H1 (cell line): Measurements from ENCODE around the gene FTSJ3. TPM values are rescaled to one million over a fixed set of nuclear protein-coding genes. Genes with fewer than 3 reads are reported as not detected.

Experiments
- CTCF ChIA-PET: fragments of 300-600 bp; sonication (Branson Sonifier 250); formaldehyde crosslinking; loops from one replicate; lab custom pipeline; 2021; ENCODE audit not compliant: partially characterized antibody; lab: Charles Lee
- POLR2A ChIA-PET: fragments of 300-600 bp; sonication (Branson Sonifier 250); formaldehyde crosslinking; loops from one replicate; lab custom pipeline; 2021; ENCODE audit warnings: inconsistent platforms; ENCODE audit not compliant: partially characterized antibody; lab: Charles Lee
- DNase-seq, 2 experiments: peaks; one replicate each; pipeline versions ENCODE4 v3.0.0 to v3.0.0-alpha.2; 2010 to 2022; ENCODE audit warnings: low spot score in 2 of 2, low read depth in 1 of 2, mixed read lengths in 1 of 2
- FAIRE-seq: peaks from 2 replicates; lab custom pipeline; 2011; peaks lifted over from hg19 to GRCh38; lab: Jason Lieb, UNC
- H2AFZ ChIP-seq: 2 replicates; pipeline ENCODE4 v1.8.1; 2012; ENCODE audit warnings: low read length, inconsistent platforms
- H2AK5ac ChIP-seq: 2 replicates; pipeline ENCODE4 v1.6.1; 2013; ENCODE audit warnings: low read depth, low read length
- H2BK120ac ChIP-seq: replicated peaks from 2 replicates; pipeline ENCODE3; 2013; ENCODE audit warnings: low read depth, low read length, inconsistent platforms
- H2BK12ac ChIP-seq: 2 replicates; pipeline ENCODE4 v1.6.1; 2013; ENCODE audit warnings: low read depth, low read length
- H2BK15ac ChIP-seq: 2 replicates; pipeline ENCODE4 v1.6.1; 2013; ENCODE audit warnings: low read length
- H2BK20ac ChIP-seq: 2 replicates; pipeline ENCODE4 v1.6.1; 2013; ENCODE audit warnings: low read length
- H2BK5ac ChIP-seq: 2 replicates; pipeline ENCODE4 v1.6.1; 2013; ENCODE audit warnings: low read depth, low read length
- H3K14ac ChIP-seq: 2 replicates; pipeline ENCODE4 v1.6.1; 2013; ENCODE audit warnings: inconsistent platforms; ENCODE audit not compliant: insufficient read length
- H3K18ac ChIP-seq: 2 replicates; pipeline ENCODE4 v1.6.1; 2013; ENCODE audit warnings: low read length; ENCODE audit errors: extremely low read depth
- H3K23ac ChIP-seq: 2 replicates; pipeline ENCODE4 v1.6.1; 2013; ENCODE audit warnings: inconsistent platforms; ENCODE audit not compliant: insufficient read length
- H3K23me2 ChIP-seq: 2 replicates; pipeline ENCODE4 v1.6.1; 2013; ENCODE audit warnings: low read depth, low read length
- H3K27ac ChIP-seq: 2 replicates; pipeline ENCODE4 v1.6.1; 2011; ENCODE audit warnings: low read depth, low read length, inconsistent platforms
- H3K27me3 ChIP-seq, 4 experiments: replicated peaks in 1 of 4; 1 replicate in 1 of 4; 2 replicates in 3 of 4; pipeline versions ENCODE4 v1.6.1 to v1.8.1; 2011 to 2013; ENCODE audit warnings: low read length in 3 of 4, mild to moderate bottlenecking in 3 of 4, inconsistent platforms in 2 of 4, mixed read lengths in 2 of 4, moderate library complexity in 1 of 4; ENCODE audit not compliant: control insufficient read depth in 3 of 4, insufficient read depth in 3 of 4; ENCODE audit errors: extremely low read depth in 1 of 4
- H3K36me3 ChIP-seq, 4 experiments: 2 replicates each; pipeline versions ENCODE4 v1.6.1 to v1.8.1; 2011 to 2013; ENCODE audit warnings: mild to moderate bottlenecking in 4 of 4, low read length in 3 of 4, moderate library complexity in 2 of 4, control low read depth in 1 of 4, inconsistent platforms in 1 of 4; ENCODE audit not compliant: insufficient read depth in 4 of 4, control insufficient read depth in 2 of 4
- H3K4ac ChIP-seq: replicated peaks from 2 replicates; pipeline ENCODE3; 2013; ENCODE audit warnings: low read length, low read depth, mixed read lengths, inconsistent platforms; ENCODE audit not compliant: insufficient read length
- H3K4me1 ChIP-seq, 4 experiments: replicated peaks in 1 of 4; 1 replicate in 1 of 4; 2 replicates in 3 of 4; pipeline versions ENCODE4 v1.6.1 to v1.8.1; 2011 to 2013; ENCODE audit warnings: low read length in 3 of 4, inconsistent platforms in 2 of 4, mixed read lengths in 1 of 4; ENCODE audit not compliant: insufficient read depth in 4 of 4, control insufficient read depth in 3 of 4
- H3K4me2 ChIP-seq, 2 experiments: 2 replicates each; pipeline versions ENCODE4 v1.6.1 to v1.8.1; 2011 to 2013; ENCODE audit warnings: low read depth in 2 of 2, low read length in 2 of 2, control low read depth in 1 of 2, inconsistent platforms in 1 of 2, mild to moderate bottlenecking in 1 of 2; ENCODE audit not compliant: insufficient read depth in 1 of 2
- H3K4me3 ChIP-seq, 4 experiments: fragments of 200-600, 300-600 bp in 1 of 4; sonication (generic), shearing (Covaris generic), sonication (Bioruptor Twin) in 1 of 4; 2 replicates each; pipeline versions ENCODE4 v1.5.1 to v1.8.1; 2011 to 2016; ENCODE audit warnings: low read length in 4 of 4, low read depth in 3 of 4, control low read depth in 2 of 4, inconsistent platforms in 2 of 4, mild to moderate bottlenecking in 2 of 4, mixed read lengths in 1 of 4, moderate library complexity in 1 of 4; ENCODE audit not compliant: insufficient read depth in 2 of 4; ENCODE audit errors: extremely low read depth in 1 of 4
- H3K56ac ChIP-seq: replicated peaks from 2 replicates; pipeline ENCODE3; 2013; ENCODE audit warnings: low read depth, mild to moderate bottlenecking, mixed read lengths, low read length, inconsistent platforms; ENCODE audit not compliant: insufficient read length
- H3K79me1 ChIP-seq: 2 replicates; pipeline ENCODE4 v1.6.1; 2013; ENCODE audit warnings: low read depth, low read length, control low read depth
- H3K79me2 ChIP-seq, 2 experiments: 2 replicates each; pipeline versions ENCODE4 v1.6.1 to v1.8.1; 2012 to 2013; ENCODE audit warnings: low read length in 2 of 2, mild to moderate bottlenecking in 2 of 2, inconsistent platforms in 1 of 2; ENCODE audit not compliant: insufficient read depth in 2 of 2, control insufficient read depth in 1 of 2
- H3K9ac ChIP-seq, 4 experiments: replicated peaks in 1 of 4; 1 replicate in 1 of 4; 2 replicates in 3 of 4; pipeline versions ENCODE4 v1.6.1 to v1.8.1; 2011 to 2013; ENCODE audit warnings: low read depth in 3 of 4, low read length in 3 of 4, control low read depth in 2 of 4, mild to moderate bottlenecking in 2 of 4, moderate library complexity in 2 of 4, inconsistent platforms in 1 of 4; ENCODE audit errors: extremely low read depth in 1 of 4
- H3K9me3 ChIP-seq, 2 experiments: 2 replicates each; pipeline versions ENCODE4 v1.6.1 to v1.8.1; 2012 to 2013; ENCODE audit warnings: mild to moderate bottlenecking in 2 of 2, moderate library complexity in 2 of 2, control low read depth in 1 of 2, inconsistent platforms in 1 of 2, low read depth in 1 of 2, low read length in 1 of 2, mixed read lengths in 1 of 2; ENCODE audit not compliant: insufficient read depth in 2 of 2
- H4K20me1 ChIP-seq, 2 experiments: replicated peaks in 1 of 2; 2 replicates each; pipeline versions ENCODE3 to v1.8.1; 2011 to 2013; ENCODE audit warnings: inconsistent platforms in 2 of 2, low read length in 2 of 2, mild to moderate bottlenecking in 1 of 2; ENCODE audit not compliant: insufficient read depth in 2 of 2, control insufficient read depth in 1 of 2
- H4K5ac ChIP-seq: 2 replicates; pipeline ENCODE4 v1.6.1; 2013; ENCODE audit warnings: low read length, low read depth, mixed read lengths, inconsistent platforms; ENCODE audit not compliant: insufficient read length
- H4K8ac ChIP-seq: 2 replicates; pipeline ENCODE4 v1.8.0; 2013; ENCODE audit warnings: mild to moderate bottlenecking, moderate library complexity, low read length, inconsistent platforms; ENCODE audit not compliant: insufficient read depth; ENCODE audit errors: extremely low read depth
- H4K91ac ChIP-seq: replicated peaks from 2 replicates; pipeline ENCODE3; 2013; ENCODE audit warnings: low read length, mixed read lengths, inconsistent platforms; ENCODE audit not compliant: insufficient read length
- E2F6 ChIP-seq: IDR thresholded peaks from 2 replicates; pipeline ENCODE4 v1.6.1; 2012; ENCODE audit warnings: inconsistent platforms
- EZH2 ChIP-seq: fragments of 200-600 bp; sonication (generic); IDR thresholded peaks from 2 replicates; pipeline ENCODE4 v1.7.1; 2012; ENCODE audit warnings: low read depth, mild to moderate bottlenecking, moderate library complexity, low read length, inconsistent platforms; ENCODE audit not compliant: severe bottlenecking
- KDM4A ChIP-seq: IDR thresholded peaks from one replicate; pipeline ENCODE4 v1.7.1; 2012; ENCODE audit warnings: low read depth, mild to moderate bottlenecking, moderate library complexity, low read length, inconsistent platforms; ENCODE audit not compliant: severe bottlenecking
- RNF2 ChIP-seq: fragments of 200-900, 300-1000 bp; sonication (generic); IDR thresholded peaks from 2 replicates; pipeline ENCODE4 v1.7.1; 2016; ENCODE audit warnings: borderline replicate concordance, low read depth, mild to moderate bottlenecking, antibody characterized with exemption, low read length; ENCODE audit not compliant: poor library complexity, severe bottlenecking; ENCODE audit errors: missing control alignments
- SIRT6 ChIP-seq: IDR thresholded peaks from one replicate; pipeline ENCODE4 v1.7.1; 2012; ENCODE audit warnings: low read length, inconsistent platforms
- TCF12 ChIP-seq: IDR thresholded peaks from 2 replicates; pipeline ENCODE4 v1.6.1; 2011; ENCODE audit warnings: low read depth, mild to moderate bottlenecking, low read length
- WGBS, 2 experiments: shearing (Covaris generic) in 1 of 2; methylation state at CpG; one replicate each; pipeline versions ENCODE4 v1.1.6 to v1.1.7; 2013 to 2015; ENCODE audit warnings: low lambda C conversion rate in 2 of 2, mixed read lengths in 2 of 2, inconsistent platforms in 1 of 2, low coverage in 1 of 2, missing lambda C conversion rate in 1 of 2; ENCODE audit not compliant: insufficient replicate concordance in 2 of 2, insufficient coverage in 1 of 2, insufficient read length in 1 of 2; ENCODE audit errors: extremely low coverage in 1 of 2, missing lambda C conversion rate in 1 of 2; 5-methylcytosine and 5-hydroxymethylcytosine counted together
- polyA plus RNA-seq, 7 experiments: library from polyadenylated mRNA; depleted of rRNA in 3 of 7; stranded (reverse) in 5 of 7; unstranded in 2 of 7; fragments of >200 nt in 5 of 7; fragments of 200-250 nt in 2 of 7; gene quantifications; 1 replicate in 5 of 7; 2 replicates in 1 of 7; 4 replicates in 1 of 7; pipeline versions ENCODE4 v1.2.1 to v1.2.3, GENCODE V29; 2011 to 2013; ENCODE audit warnings: missing spikeins in 2 of 7, mixed read lengths in 2 of 7
- total RNA-seq: library from RNA; stranded (reverse); fragmentation: NEBNext Ultra II Directional; extraction: Animal tissue kit (Norgen Biotek cat#: 25700); gene quantifications from 2 replicates; pipeline ENCODE4 v1.2.1, GENCODE V29; 2021
- TF ChIP-seq, protein P1 (sequence below): IDR thresholded peaks from 2 replicates; pipeline ENCODE4 v1.6.1; 2012; ENCODE audit warnings: inconsistent platforms
- TF ChIP-seq, protein P2 (sequence below): IDR thresholded peaks from 2 replicates; pipeline ENCODE4 v1.6.1; 2012; ENCODE audit warnings: low read length, inconsistent platforms

Gene FTSJ3
- total and polyA plus RNA-seq, 2 of the 8 experiments (the other 6 are each of a cell fraction or from before 2014, with no cell fraction given) = 42.7 to 77.2 TPM

GRCh38 chr17:63859257-63859656, 31.8 kb upstream of the FTSJ3 start:
- H4K5ac ChIP-seq = no peak overlapping the region
- no peak overlapping the region for H3K4ac ChIP-seq
- no peak overlapping the region for H2AFZ ChIP-seq
- H2BK20ac ChIP-seq = no peak overlapping the region
- H3K18ac ChIP-seq = no peak overlapping the region
- no peak overlapping the region for H4K91ac ChIP-seq
- H3K4me2 ChIP-seq = no peak overlapping the region
- 75% methylated on average over 3 of the region's 3 CpGs; no CpG with 5 or more reads in 1 of the 2 experiments for WGBS, 2 experiments
- no peak overlapping the region for H2BK12ac ChIP-seq
- H3K36me3 ChIP-seq = no peaks in the 10 kb centered on the region
- no peak overlapping the region for H2BK15ac ChIP-seq
- no peak overlapping the region for H3K23ac ChIP-seq
- H3K27me3 ChIP-seq = peaks cover 0 to 2% (median under 1%) of the 10 kb centered on the region in 4 experiments; a peak in 2 of 7 replicates
- TF ChIP-seq SIRT6 (no peak), E2F6 (no peak), RNF2 (no peak), EZH2 (no peak), KDM4A (no peak), TCF12 (no peak)
- TF ChIP-seq, protein P1, sequence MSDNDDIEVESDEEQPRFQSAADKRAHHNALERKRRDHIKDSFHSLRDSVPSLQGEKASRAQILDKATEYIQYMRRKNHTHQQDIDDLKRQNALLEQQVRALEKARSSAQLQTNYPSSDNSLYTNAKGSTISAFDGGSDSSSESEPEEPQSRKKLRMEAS = no peak
- TF ChIP-seq, protein P2, sequence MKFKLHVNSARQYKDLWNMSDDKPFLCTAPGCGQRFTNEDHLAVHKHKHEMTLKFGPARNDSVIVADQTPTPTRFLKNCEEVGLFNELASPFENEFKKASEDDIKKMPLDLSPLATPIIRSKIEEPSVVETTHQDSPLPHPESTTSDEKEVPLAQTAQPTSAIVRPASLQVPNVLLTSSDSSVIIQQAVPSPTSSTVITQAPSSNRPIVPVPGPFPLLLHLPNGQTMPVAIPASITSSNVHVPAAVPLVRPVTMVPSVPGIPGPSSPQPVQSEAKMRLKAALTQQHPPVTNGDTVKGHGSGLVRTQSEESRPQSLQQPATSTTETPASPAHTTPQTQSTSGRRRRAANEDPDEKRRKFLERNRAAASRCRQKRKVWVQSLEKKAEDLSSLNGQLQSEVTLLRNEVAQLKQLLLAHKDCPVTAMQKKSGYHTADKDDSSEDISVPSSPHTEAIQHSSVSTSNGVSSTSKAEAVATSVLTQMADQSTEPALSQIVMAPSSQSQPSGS = no peak
- no peak overlapping the region for H3K4me3 ChIP-seq
- H3K56ac ChIP-seq = no peak overlapping the region
- H3K9ac ChIP-seq = no peak overlapping the region
- H3K4me1 ChIP-seq = no peaks in the 10 kb centered on the region
- ChIA-PET POLR2A (interaction anchor here (0.8 to 1.7 kb wide), 2 partner anchors 11 to 27 kb away, joined by 3 to 5 read pairs; no protein-coding TSS in a partner anchor), CTCF (interaction anchor here (0.6 to 8.9 kb wide), 15 partner anchors 11 to 1072 kb away, joined by 3 to 77 read pairs (median 3); partner anchors contain the start of genes GH1 and GH2)
- H2AK5ac ChIP-seq = no peak overlapping the region
- FAIRE-seq (no peak), DNase-seq (no peak)
- H2BK120ac ChIP-seq = no peak overlapping the region
- no peak overlapping the region for H2BK5ac ChIP-seq
- no peak overlapping the region for H3K14ac ChIP-seq
- no peaks in the 10 kb centered on the region for H3K79me2 ChIP-seq
- no peak overlapping the region for H3K27ac ChIP-seq
- H3K9me3 ChIP-seq = no peaks in the 10 kb centered on the region
- H4K8ac ChIP-seq = no peak overlapping the region
- no peaks in the 10 kb centered on the region for H4K20me1 ChIP-seq
- H3K79me1 ChIP-seq = no peaks in the 10 kb centered on the region
- H3K23me2 ChIP-seq = no peaks in the 10 kb centered on the region
